ENCODE results near the gene XPO5. TPM values are rescaled to one million over a fixed set of nuclear protein-coding genes. Genes with fewer than 3 reads are reported as not detected.
"Not testable (repeated sequence)": the region's sequence is repeated elsewhere in the genome, so short reads cannot be mapped to it uniquely, and the experiment has no call there.

The XPO5 gene
- total RNA-seq, 1 experiment from 2014 or later: 114 TPM

- H3K4me1 Mint-ChIP-seq: peaks cover 14 to 15% of the 10 kb centered on the region in 2 experiments
- no peak overlapping the region; a peak in 1 of 7 replicates for H3K27ac Mint-ChIP-seq
- no peak for DNase-seq
- no peaks in the 10 kb centered on the region for H3K9me3 Mint-ChIP-seq
- H3T11ph ChIP-seq (ENCODE audit: low read length): no peak overlapping the region
- H4K5ac ChIP-seq (ENCODE audit: insufficient read length, low read depth, low read length): no peak overlapping the region
- no CpG with 5 or more reads among the region's 12 CpGs for WGBS (ENCODE audit: extremely low coverage, insufficient read length, low lambda C conversion rate)
- no peak overlapping the region for H3K23ac ChIP-seq (ENCODE audit: insufficient read length, low read depth, low read length)
- TF ChIP-seq CTCF (conservative IDR thresholded peaks at IDR 0.05): no peak
- no peak overlapping the region for H2BK120ac ChIP-seq (ENCODE audit: low read depth, low read length, poor library complexity, severe bottlenecking)
- no peak overlapping the region for H4K8ac ChIP-seq (replicated peaks; ENCODE audit: insufficient read length, low read depth, low read length)
- H2AK5ac ChIP-seq (ENCODE audit: insufficient read length, low read length): no peak overlapping the region
- H3K79me2 ChIP-seq (ENCODE audit: insufficient read depth, low read length): no peaks in the 10 kb centered on the region; the same call in 1 of the 2 replicates
- H2BK12ac ChIP-seq (ENCODE audit: insufficient read length, low read depth, low read length): no peak overlapping the region
- H3K14ac ChIP-seq (ENCODE audit: insufficient read depth, low read length): no peak overlapping the region
- H3K27me3 ChIP-seq (ENCODE audit: insufficient read depth, low read length): no peaks in the 10 kb centered on the region
- no peak overlapping the region for H3K18ac ChIP-seq (ENCODE audit: insufficient read length, low read depth, low read length)
- H2AFZ ChIP-seq (ENCODE audit: low read length): no peak overlapping the region
- no peak overlapping the region for H3K4me2 ChIP-seq (ENCODE audit: insufficient read depth, insufficient read length, low read length)
- H3K27ac ChIP-seq (ENCODE audit: insufficient read length, low read depth, low read length): no peak overlapping the region
- H3K4ac ChIP-seq (ENCODE audit: low read depth, low read length): no peak overlapping the region
- no peaks in the 10 kb centered on the region for H3K79me1 ChIP-seq (ENCODE audit: insufficient read depth, low read depth, low read length, poor library complexity, severe bottlenecking)
- H3K9ac ChIP-seq (ENCODE audit: extremely low read depth, insufficient read length, low read length): no peak overlapping the region
- H4K20me1 ChIP-seq (ENCODE audit: control insufficient read depth, insufficient read depth, insufficient read length): peaks cover 2% of the 10 kb centered on the region
- no peak overlapping the region for H2BK5ac ChIP-seq (ENCODE audit: insufficient read length, low read length)
- 0 out of 2 replicates have a peak, but pooled peaks cover 3% of the 10 kb centered on the region for H3K4me1 ChIP-seq (ENCODE audit: insufficient read depth, low read length)
- H4K91ac ChIP-seq (ENCODE audit: insufficient read length, low read depth, low read length): no peak overlapping the region
- H3K36me3 Mint-ChIP-seq (ENCODE audit: insufficient read depth in 1 of 3, low read depth in 3 of 3): peaks cover 26 to 64% (median 60%) of the 10 kb centered on the region in 3 experiments
- no peak overlapping the region for H3K56ac ChIP-seq (ENCODE audit: insufficient read length, low read depth, low read length)
- H3K23me2 ChIP-seq (ENCODE audit: insufficient read length, low read depth, low read length, poor library complexity, severe bottlenecking): no peaks in the 10 kb centered on the region
- H3K9me3 ChIP-seq (ENCODE audit: control insufficient read depth, low read depth, low read length): no peaks in the 10 kb centered on the region
- no peak overlapping the region for H2BK20ac ChIP-seq (ENCODE audit: low read depth, low read length, poor library complexity, severe bottlenecking)
- no peak overlapping the region for H2BK15ac ChIP-seq (ENCODE audit: low read depth, low read length)
- H3K4me3 Mint-ChIP-seq: no peak overlapping the region
- no peaks in the 10 kb centered on the region for H3K27me3 Mint-ChIP-seq (ENCODE audit: low read depth)
These were observed 76.6 kb downstream of the XPO5 start for GRCh38 chr6:43499028-43499815.

- not testable (repeated sequence) for H3K23ac ChIP-seq (ENCODE audit: insufficient read length, low read depth, low read length); H3K18ac ChIP-seq (ENCODE audit: insufficient read length, low read depth, low read length); H4K8ac ChIP-seq (replicated peaks; ENCODE audit: insufficient read length, low read depth, low read length); H2BK12ac ChIP-seq (ENCODE audit: insufficient read length, low read depth, low read length); H2BK15ac ChIP-seq (ENCODE audit: low read depth, low read length); H3K4me2 ChIP-seq (ENCODE audit: insufficient read depth, insufficient read length, low read length); H2AFZ ChIP-seq (ENCODE audit: low read length); H3K56ac ChIP-seq (ENCODE audit: insufficient read length, low read depth, low read length); H3K27ac Mint-ChIP-seq; H4K91ac ChIP-seq (ENCODE audit: insufficient read length, low read depth, low read length); H2AK5ac ChIP-seq (ENCODE audit: insufficient read length, low read length); H3K9me3 ChIP-seq (ENCODE audit: control insufficient read depth, low read depth, low read length); H3K4me3 Mint-ChIP-seq; H2BK120ac ChIP-seq (ENCODE audit: low read depth, low read length, poor library complexity, severe bottlenecking); H3K79me2 ChIP-seq (ENCODE audit: insufficient read depth, low read length); DNase-seq; H2BK5ac ChIP-seq (ENCODE audit: insufficient read length, low read length); H4K5ac ChIP-seq (ENCODE audit: insufficient read length, low read depth, low read length); H3K27me3 Mint-ChIP-seq (ENCODE audit: low read depth); H3K23me2 ChIP-seq (ENCODE audit: insufficient read length, low read depth, low read length, poor library complexity, severe bottlenecking); H3K4me1 ChIP-seq (ENCODE audit: insufficient read depth, low read length); H3K9ac ChIP-seq (ENCODE audit: extremely low read depth, insufficient read length, low read length); H3K14ac ChIP-seq (ENCODE audit: insufficient read depth, low read length); H2BK20ac ChIP-seq (ENCODE audit: low read depth, low read length, poor library complexity, severe bottlenecking); H4K20me1 ChIP-seq (ENCODE audit: control insufficient read depth, insufficient read depth, insufficient read length); H3K4ac ChIP-seq (ENCODE audit: low read depth, low read length); H3K27ac ChIP-seq (ENCODE audit: insufficient read length, low read depth, low read length); H3K9me3 Mint-ChIP-seq; H3K79me1 ChIP-seq (ENCODE audit: insufficient read depth, low read depth, low read length, poor library complexity, severe bottlenecking); H3K27me3 ChIP-seq (ENCODE audit: insufficient read depth, low read length); H3T11ph ChIP-seq (ENCODE audit: low read length)
- peaks cover 15% of the 10 kb centered on the region in 2 experiments for H3K4me1 Mint-ChIP-seq
- no CpG with 5 or more reads among the region's 5 CpGs for WGBS (ENCODE audit: extremely low coverage, insufficient read length, low lambda C conversion rate)
- H3K36me3 Mint-ChIP-seq (ENCODE audit: insufficient read depth in 1 of 3, low read depth in 3 of 3): peaks cover 21 to 56% (median 54%) of the 10 kb centered on the region in 3 experiments
These were observed 77.5 kb downstream of the XPO5 start for GRCh38 chr6:43498291-43498690.
